ENCODE results near the gene HDAC11. TPM values are rescaled to one million over a fixed set of nuclear protein-coding genes. Genes with fewer than 3 reads are reported as not detected.
"Not testable (repeated sequence)": the region's sequence is repeated elsewhere in the genome, so short reads cannot be mapped to it uniquely, and the experiment has no call there.

The HDAC11 gene, protein sequence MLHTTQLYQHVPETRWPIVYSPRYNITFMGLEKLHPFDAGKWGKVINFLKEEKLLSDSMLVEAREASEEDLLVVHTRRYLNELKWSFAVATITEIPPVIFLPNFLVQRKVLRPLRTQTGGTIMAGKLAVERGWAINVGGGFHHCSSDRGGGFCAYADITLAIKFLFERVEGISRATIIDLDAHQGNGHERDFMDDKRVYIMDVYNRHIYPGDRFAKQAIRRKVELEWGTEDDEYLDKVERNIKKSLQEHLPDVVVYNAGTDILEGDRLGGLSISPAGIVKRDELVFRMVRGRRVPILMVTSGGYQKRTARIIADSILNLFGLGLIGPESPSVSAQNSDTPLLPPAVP
- 1 to 10 TPM; 2.0 to 3.6 TPM for total RNA-seq

DNA sequence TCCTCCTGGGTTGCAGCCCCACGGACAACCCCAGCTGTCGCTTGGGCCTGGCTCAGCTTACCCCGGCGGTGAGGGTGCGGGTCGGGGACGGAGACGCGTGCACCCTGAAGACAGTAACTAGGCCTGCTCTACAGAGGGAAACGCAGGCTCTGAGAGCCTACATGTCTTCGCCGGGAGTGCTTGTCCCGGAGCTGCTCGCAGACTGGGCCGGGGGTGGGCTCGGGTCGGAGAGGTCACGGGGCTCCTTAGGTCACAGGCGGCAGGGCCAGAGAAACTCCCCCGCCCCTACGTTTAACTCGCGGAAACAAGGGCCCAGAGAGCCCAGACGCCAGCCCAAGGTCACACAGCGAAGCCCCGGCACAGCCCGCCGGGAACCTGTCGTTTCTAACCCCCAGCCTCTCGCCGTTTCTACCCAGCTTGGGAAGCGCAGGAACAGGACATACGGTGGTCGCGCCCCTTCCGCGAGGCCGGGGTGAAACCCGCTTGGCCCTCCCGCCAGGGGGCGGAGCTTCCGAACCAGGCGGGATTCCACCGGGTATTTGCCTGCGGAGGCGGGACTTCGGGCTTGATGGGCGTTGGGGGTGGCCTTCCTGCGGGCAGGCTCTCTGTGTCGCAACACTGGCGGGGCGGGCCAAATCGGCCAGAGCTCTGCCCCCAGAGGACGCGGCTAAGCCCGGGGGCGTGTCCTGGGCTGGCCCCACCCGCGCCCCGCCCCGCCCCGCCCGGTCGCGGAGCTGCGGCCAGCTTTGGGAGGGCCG lies at the start of gene HDAC11:
Gene HDAC11, plus strand, starts transcription at position 725 of the 758 bp plus-strand sequence. CDS start 42 bp downstream, outside the sequence.
- H3K36me3 Mint-ChIP-seq (ENCODE audit: low read depth): no peaks in the 10 kb centered on the region
- peak within 1 kb of the TSS; percentile 82 for H3K27ac Mint-ChIP-seq
- peaks cover 11% of the 10 kb centered on the region for H3K4me1 Mint-ChIP-seq
- peaks cover 5% of the 10 kb centered on the region for H3K27me3 Mint-ChIP-seq
- H3K9me3 Mint-ChIP-seq: no peaks in the 10 kb centered on the region
- peak; percentile 98 for DNase-seq
- POLR2A ChIA-PET: interaction anchor here (0.6 to 1.8 kb wide), 18 partner anchors 9 to 1172 kb away, joined by 3 to 14 read pairs (median 4); partner anchors contain the start of genes CCDC174, NUP210 and RAF1
- CTCF ChIA-PET: interaction anchor here (0.6 to 3.9 kb wide), 17 partner anchors 8 to 413 kb away, joined by 3 to 41 read pairs (median 4); no protein-coding TSS in a partner anchor
- peak within 1 kb of the TSS; percentile 89 for H3K4me3 Mint-ChIP-seq

DNA sequence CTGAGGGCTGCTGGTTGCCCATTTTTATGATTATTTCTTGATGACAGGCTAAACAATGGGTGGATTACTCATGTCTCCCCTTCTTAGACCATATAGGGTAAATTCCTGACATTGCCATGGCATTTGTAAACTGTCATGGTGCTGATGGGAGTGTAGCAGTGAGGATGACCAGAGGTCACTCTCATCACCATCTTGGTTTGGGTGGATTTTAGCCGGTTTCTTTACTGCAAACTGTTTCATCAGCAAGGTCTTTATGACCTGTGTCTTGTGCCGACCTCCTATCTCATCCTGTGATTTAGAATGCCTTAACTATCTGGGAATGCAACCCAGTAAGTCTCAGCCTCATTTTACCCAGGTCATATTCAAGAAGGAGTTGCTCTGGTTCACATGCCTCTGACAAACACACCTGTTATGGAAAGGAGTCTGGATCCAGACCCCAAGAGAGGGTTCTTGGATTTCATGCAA lies 49.7 kb upstream of the HDAC11 start:
- POLR2A ChIA-PET: interaction anchor here (3.2 kb wide), 1 partner anchor 11 kb away, joined by 26 read pairs; the partner anchor contains the start of gene NUP210
- H3K27ac Mint-ChIP-seq; H3K27me3 Mint-ChIP-seq; H3K9me3 Mint-ChIP-seq; H3K36me3 Mint-ChIP-seq (ENCODE audit: low read depth); H3K4me3 Mint-ChIP-seq; DNase-seq: not testable (repeated sequence)
- peaks cover 25% of the 10 kb centered on the region for H3K4me1 Mint-ChIP-seq
- CTCF ChIA-PET: interaction anchor here (5.6 kb wide), 1 partner anchor 14 kb away, joined by 33 read pairs; no protein-coding TSS in a partner anchor

GRCh38 chr3:13432093-13432492 lies 48.0 kb upstream of the HDAC11 start:
- H3K4me3 Mint-ChIP-seq: no peak overlapping the region
- peaks cover 13% of the 10 kb centered on the region for H3K27me3 Mint-ChIP-seq
- CTCF ChIA-PET: no interaction called here
- no peak for DNase-seq
- POLR2A ChIA-PET: interaction anchor here (1.3 kb wide), 1 partner anchor 11 kb away, joined by 3 read pairs; no protein-coding TSS in a partner anchor
- H3K9me3 Mint-ChIP-seq: peaks cover 3% of the 10 kb centered on the region
- peaks cover 19% of the 10 kb centered on the region for H3K4me1 Mint-ChIP-seq
- H3K27ac Mint-ChIP-seq: no peak overlapping the region
- H3K36me3 Mint-ChIP-seq (ENCODE audit: low read depth): peaks cover 3% of the 10 kb centered on the region

DNA sequence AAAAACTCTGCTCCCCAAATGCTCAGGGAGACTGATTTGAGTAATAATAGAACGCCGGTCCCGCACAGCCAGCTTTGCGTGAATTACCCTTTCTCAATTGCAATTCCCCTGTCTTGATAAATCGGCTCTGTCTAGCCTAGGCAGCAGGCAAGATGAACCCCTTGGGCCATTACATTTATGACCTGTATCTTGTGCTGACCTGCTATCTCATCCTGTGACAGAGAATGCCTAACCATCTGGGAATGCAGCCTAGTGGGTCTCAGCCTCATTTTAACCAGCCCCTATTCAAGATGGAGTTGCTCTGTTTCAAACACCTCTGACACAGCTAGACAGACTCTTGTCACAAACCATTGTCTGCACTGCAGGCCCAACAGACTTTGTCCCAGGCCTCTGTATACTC lies 46.2 kb upstream of the HDAC11 start:
- Mint-ChIP-seq H3K36me3 (ENCODE audit: low read depth) (peaks cover 3% of the 10 kb centered on the region), H3K27ac (no peak overlapping the region), H3K4me3 (no peak overlapping the region), H3K9me3 (peaks cover 3% of the 10 kb centered on the region), H3K27me3 (peaks cover 15% of the 10 kb centered on the region), H3K4me1 (peaks cover 5% of the 10 kb centered on the region)
- CTCF ChIA-PET: no interaction called here
- POLR2A ChIA-PET: interaction anchor here (1.1 to 1.3 kb wide), 2 partner anchors 13 to 15 kb away, joined by 3 to 5 read pairs; no protein-coding TSS in a partner anchor
- no peak for DNase-seq

DNA sequence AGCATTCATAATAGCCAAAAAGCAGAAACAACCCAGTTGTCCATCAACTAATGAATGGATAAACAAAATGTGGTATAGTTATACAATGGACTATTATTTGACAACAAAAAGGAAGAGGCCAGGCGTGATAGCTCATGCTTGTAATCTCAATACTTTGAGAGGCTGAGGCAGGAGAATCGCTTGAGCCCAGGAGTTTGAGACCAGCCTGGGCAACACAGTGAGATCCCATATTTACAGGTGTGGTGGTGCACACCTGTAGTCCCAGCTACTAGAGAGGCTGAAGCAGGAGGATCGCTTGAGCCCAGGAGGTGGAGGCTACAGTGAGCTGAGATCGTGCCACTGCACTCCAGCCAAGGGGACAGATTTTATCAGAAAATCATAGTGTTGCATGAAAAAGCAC lies 43.9 kb upstream of the HDAC11 start:
- not testable (repeated sequence) for H3K36me3 Mint-ChIP-seq (ENCODE audit: low read depth); H3K9me3 Mint-ChIP-seq; H3K4me1 Mint-ChIP-seq; H3K27ac Mint-ChIP-seq; DNase-seq; H3K4me3 Mint-ChIP-seq
- POLR2A ChIA-PET: interaction anchor here (1.3 kb wide), 1 partner anchor 15 kb away, joined by 3 read pairs; the partner anchor contains the start of gene NUP210
- peaks cover 15% of the 10 kb centered on the region for H3K27me3 Mint-ChIP-seq
- CTCF ChIA-PET: interaction anchor here (1.4 kb wide), 1 partner anchor 16 kb away, joined by 5 read pairs; no protein-coding TSS in a partner anchor

- ChIA-PET POLR2A (interaction anchor here (0.8 to 1.9 kb wide), 2 partner anchors 14 to 26 kb away, joined by 3 to 4 read pairs; no protein-coding TSS in a partner anchor), CTCF (interaction anchor here (1.4 to 4.1 kb wide), 3 partner anchors 12 to 22 kb away, joined by 3 to 26 read pairs (median 3); no protein-coding TSS in a partner anchor)
- Mint-ChIP-seq H3K9me3 (no peaks in the 10 kb centered on the region), H3K36me3 (ENCODE audit: low read depth) (no peaks in the 10 kb centered on the region), H3K4me1 (no peaks in the 10 kb centered on the region), H3K27ac (no peak overlapping the region), H3K4me3 (no peak overlapping the region), H3K27me3 (peaks cover 11% of the 10 kb centered on the region)
- DNase-seq: no peak
Measured at GRCh38 chr3:13440204-13440817, 39.8 kb upstream of the HDAC11 start.

DNA sequence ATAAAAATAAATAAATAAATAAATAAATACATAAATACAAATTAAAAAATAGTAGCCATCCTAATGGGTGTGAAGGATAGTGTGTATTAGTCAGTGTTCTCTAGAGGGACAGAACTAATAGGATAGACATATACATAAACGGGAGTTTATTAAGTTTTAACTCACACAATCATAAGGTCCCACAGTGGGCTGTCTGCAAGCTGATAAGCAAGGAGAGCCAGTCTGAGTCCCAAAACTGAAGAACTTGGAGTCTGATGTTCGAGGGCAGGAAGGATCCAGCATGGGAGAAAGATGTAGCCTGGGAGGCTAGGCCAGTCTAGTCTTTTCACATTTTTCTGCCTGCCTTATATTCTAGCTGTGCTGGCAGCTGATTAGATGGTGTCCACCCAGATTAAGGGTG lies 37.2 kb upstream of the HDAC11 start:
- POLR2A ChIA-PET: interaction anchor here (0.6 kb wide), 1 partner anchor 450 kb away, joined by 3 read pairs; no protein-coding TSS in a partner anchor
- CTCF ChIA-PET; H3K27me3 Mint-ChIP-seq; H3K9me3 Mint-ChIP-seq; H3K4me3 Mint-ChIP-seq; H3K4me1 Mint-ChIP-seq; H3K36me3 Mint-ChIP-seq (ENCODE audit: low read depth); DNase-seq; H3K27ac Mint-ChIP-seq: not testable (repeated sequence)

- no peak for DNase-seq
- ChIA-PET CTCF (interaction anchor here (0.8 to 5.5 kb wide), 23 partner anchors 11 to 439 kb away, joined by 3 to 119 read pairs (median 5); partner anchors contain the start of genes HDAC11 and NUP210), POLR2A (interaction anchor here (0.8 to 3.9 kb wide), 10 partner anchors 23 to 110 kb away, joined by 3 to 134 read pairs (median 6); partner anchors contain the start of genes HDAC11 and NUP210)
- peaks cover 22% of the 10 kb centered on the region for H3K4me1 Mint-ChIP-seq
- peak overlapping the region; percentile 82 for H3K27ac Mint-ChIP-seq
- H3K4me3 Mint-ChIP-seq: peak overlapping the region; percentile 82
- H3K9me3 Mint-ChIP-seq: no peaks in the 10 kb centered on the region
- no peaks in the 10 kb centered on the region for H3K27me3 Mint-ChIP-seq
- H3K36me3 Mint-ChIP-seq (ENCODE audit: low read depth): no peaks in the 10 kb centered on the region
Measured at GRCh38 chr3:13451301-13451673, 28.8 kb upstream of the HDAC11 start.

DNA sequence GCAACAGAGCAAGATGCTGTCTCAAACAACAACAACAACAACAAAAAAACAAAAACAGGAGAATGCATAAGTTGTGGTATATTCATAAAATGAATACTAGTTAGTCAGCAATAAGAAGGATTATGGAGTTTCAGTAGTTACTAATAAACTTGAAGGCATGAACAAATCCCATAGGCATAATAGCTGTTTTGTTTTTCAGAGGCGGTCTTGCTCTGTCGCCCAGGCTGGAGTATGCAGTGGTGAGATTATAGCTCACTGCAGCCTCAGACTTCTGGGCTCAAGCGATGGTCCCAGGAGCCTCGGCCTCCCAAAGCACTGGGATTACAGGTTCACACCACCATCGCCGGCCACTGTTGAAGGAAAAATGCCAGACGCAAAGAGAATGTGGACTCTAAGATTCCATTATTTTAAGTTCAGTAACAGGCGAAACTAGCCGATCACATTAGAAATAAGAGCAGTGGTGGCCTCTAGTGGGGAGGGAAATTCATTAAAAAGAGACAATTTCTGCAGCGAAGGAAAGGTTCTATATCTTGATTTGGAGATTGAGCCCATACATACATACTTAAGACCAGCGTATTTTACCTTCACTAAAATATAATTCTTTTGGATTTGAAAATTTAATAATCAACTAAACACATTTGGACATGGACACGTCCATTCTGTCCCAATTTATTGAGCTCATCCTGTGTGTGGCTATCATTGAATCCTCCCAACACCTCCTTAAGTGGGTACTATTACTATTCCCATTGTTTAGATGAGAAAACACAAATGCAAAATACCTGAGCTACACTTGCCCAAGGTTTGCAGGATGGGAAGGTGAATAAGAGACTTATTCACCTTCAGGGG lies 27.4 kb upstream of the HDAC11 start:
- POLR2A ChIA-PET: interaction anchor here (0.6 to 3.9 kb wide), 11 partner anchors 11 to 219 kb away, joined by 3 to 134 read pairs (median 5); partner anchors contain the start of gene NUP210
- H3K9me3 Mint-ChIP-seq: no peaks in the 10 kb centered on the region
- H3K36me3 Mint-ChIP-seq (ENCODE audit: low read depth): no peaks in the 10 kb centered on the region
- peak; percentile 44 for DNase-seq
- CTCF ChIA-PET: interaction anchor here (0.6 to 5.5 kb wide), 45 partner anchors 10 to 727 kb away, joined by 3 to 119 read pairs (median 4); partner anchors contain the start of genes HDAC11 and NUP210
- peak overlapping the region; percentile 82 for H3K27ac Mint-ChIP-seq
- no peaks in the 10 kb centered on the region for H3K27me3 Mint-ChIP-seq
- H3K4me3 Mint-ChIP-seq: peak overlapping the region; percentile 82
- H3K4me1 Mint-ChIP-seq: peaks cover 22% of the 10 kb centered on the region

GRCh38 chr3:13455644-13456043 lies 24.5 kb upstream of the HDAC11 start:
- H3K27me3 Mint-ChIP-seq: no peaks in the 10 kb centered on the region
- POLR2A ChIA-PET: no interaction called here
- CTCF ChIA-PET: interaction anchor here (1.1 to 5.5 kb wide), 4 partner anchors 24 to 364 kb away, joined by 3 to 105 read pairs (median 4); partner anchors contain the start of gene HDAC11
- H3K4me1 Mint-ChIP-seq: peaks cover 17% of the 10 kb centered on the region
- no peak for DNase-seq
- no peaks in the 10 kb centered on the region for H3K9me3 Mint-ChIP-seq
- no peak overlapping the region for H3K4me3 Mint-ChIP-seq
- no peak overlapping the region for H3K27ac Mint-ChIP-seq
- H3K36me3 Mint-ChIP-seq (ENCODE audit: low read depth): no peaks in the 10 kb centered on the region

- Mint-ChIP-seq H3K36me3 (ENCODE audit: low read depth) (no peaks in the 10 kb centered on the region), H3K27ac (no peak overlapping the region), H3K27me3 (no peaks in the 10 kb centered on the region), H3K9me3 (no peaks in the 10 kb centered on the region), H3K4me3 (no peak overlapping the region), H3K4me1 (peaks cover 3% of the 10 kb centered on the region)
- DNase-seq: no peak
- CTCF ChIA-PET: interaction anchor here (1.5 kb wide), 1 partner anchor 111 kb away, joined by 4 read pairs; no protein-coding TSS in a partner anchor
- POLR2A ChIA-PET: interaction anchor here (1.7 kb wide), 1 partner anchor 42 kb away, joined by 4 read pairs; no protein-coding TSS in a partner anchor
Measured at GRCh38 chr3:13457593-13457992, 22.5 kb upstream of the HDAC11 start.
